Spleen (tissue), 11 donors: ENCODE results near the gene HIPK3. TPM values are rescaled to one million over a fixed set of nuclear protein-coding genes. Genes with fewer than 3 reads are reported as not detected.
"Not testable (repeated sequence)": the region's sequence is repeated elsewhere in the genome, so short reads cannot be mapped to it uniquely, and the experiment has no call there.

Experiments used
- DNase-seq: peaks from one replicate; pipeline ENCODE4 v3.0.0-alpha.2; 2020
- H3K27ac ChIP-seq, 8 donors: fragments of 200-600 bp; sonication (generic) in 7 of 8; 1 replicate in 4 of 8; 2 replicates in 4 of 8; pipeline versions ENCODE4 v1.5.0 to v1.8.0; 2016 to 2021; ENCODE audit warnings: inconsistent platforms in 4 of 8, mild to moderate bottlenecking in 4 of 8, moderate library complexity in 1 of 8
- H3K27me3 ChIP-seq, 7 donors: fragments of 200-600 bp; sonication (generic) in 6 of 7; replicated peaks in 1 of 7; 1 replicate in 4 of 7; 2 replicates in 3 of 7; pipeline versions ENCODE4 v1.5.0 to v1.8.0; 2016 to 2021; ENCODE audit warnings: inconsistent platforms in 3 of 7, mild to moderate bottlenecking in 1 of 7
- H3K36me3 ChIP-seq, 6 donors: fragments of 200-600 bp; sonication (generic) in 5 of 6; 1 replicate in 4 of 6; 2 replicates in 2 of 6; pipeline versions ENCODE4 v1.5.0 to v1.8.0; 2016 to 2021; ENCODE audit warnings: inconsistent platforms in 2 of 6
- H3K4me1 ChIP-seq, 6 donors: fragments of 200-600 bp; sonication (generic) in 5 of 6; 1 replicate in 3 of 6; 2 replicates in 3 of 6; pipeline versions ENCODE4 v1.5.0 to v1.8.0; 2016 to 2021; ENCODE audit warnings: inconsistent platforms in 3 of 6
- H3K4me3 ChIP-seq, 8 donors: fragments of 200-600 bp; sonication (generic) in 7 of 8; 1 replicate in 4 of 8; 2 replicates in 4 of 8; pipeline versions ENCODE4 v1.5.0 to v1.8.0; 2016 to 2021; ENCODE audit warnings: inconsistent platforms in 4 of 8, mild to moderate bottlenecking in 4 of 8, moderate library complexity in 2 of 8
- H3K9me3 ChIP-seq, 8 donors: fragments of 200-600 bp; sonication (generic) in 7 of 8; 1 replicate in 4 of 8; 2 replicates in 4 of 8; pipeline versions ENCODE4 v1.5.0 to v1.8.0; 2016 to 2021; ENCODE audit warnings: inconsistent platforms in 4 of 8
- CTCF ChIP-seq, 11 experiments: fragments of 200-600 bp in 7 of 11; fragments of 450-650 bp in 4 of 11; sonication (generic) in 4 of 11; IDR thresholded peaks in 8 of 11; conservative IDR thresholded peaks in 3 of 11; 1 replicate in 7 of 11; 2 replicates in 4 of 11; pipeline versions ENCODE4 v1.4.0 to v1.8.0; 2016 to 2021; ENCODE audit warnings: antibody characterized with exemption in 11 of 11, inconsistent platforms in 4 of 11, mild to moderate bottlenecking in 1 of 11
- POLR2A ChIP-seq, 3 donors: fragments of 450-650 bp; IDR thresholded peaks; one replicate each; pipeline ENCODE4 v1.5.1; 2017; ENCODE audit warnings: antibody characterized with exemption in 3 of 3, mild to moderate bottlenecking in 1 of 3
- POLR2AphosphoS5 ChIP-seq, 3 donors: sonication (generic); formaldehyde crosslinking; IDR thresholded peaks; one replicate each; pipeline ENCODE4 v1.5.1; 2017; ENCODE audit warnings: antibody characterized with exemption in 3 of 3
- WGBS, 5 donors: extraction: QIAGEN DNeasy Blood & Tissue Kit in 3 of 5; methylation state at CpG; one replicate each; pipeline versions ENCODE4 v1.1.5 to v1.1.7; 2013 to 2018; 5-methylcytosine and 5-hydroxymethylcytosine counted together
- intact Hi-C: fragments of 100-400 bp; cut with DNase I; formaldehyde crosslinking; loops from one replicate; pipeline ENCODE4 v1.15.0; 2023; ENCODE audit warnings: low total_unique reads
- polyA plus RNA-seq, 3 donors: library from polyadenylated mRNA; stranded (reverse); fragments of 200-250 nt; gene quantifications; one replicate each; pipeline ENCODE4 v1.2.1, GENCODE V29; 2013
- total RNA-seq, 7 donors: library from RNA; depleted of rRNA in 3 of 7; stranded (reverse); fragments of >200 nt in 3 of 7; fragmentation: NEBNext Ultra II Directional in 4 of 7; extraction: Animal tissue kit (Norgen Biotek cat#: 25700) in 4 of 7; gene quantifications; one replicate each; pipeline versions ENCODE4 v1.1.0 to v1.2.1, GENCODE V29; 2016 to 2021
- donor health status: healthy with polysubstance abuse.
- donor health status: DM: no; HTN: no; CAD: no; lungs with moderate emphysema.
- donor health status: DM: no; HTN: no; CAD: no.
- donor health status: Bipolar disorder and iron deficiency.
- donor health status: healthy.
- donor health status: DM: no; HTN: no; CAD: no.
- donor health status: DM: yes; HTN: yes; CAD: no.

Gene HIPK3
- total and polyA plus RNA-seq, 10 donors, result 11.5 to 192 (median 127) TPM

DNA sequence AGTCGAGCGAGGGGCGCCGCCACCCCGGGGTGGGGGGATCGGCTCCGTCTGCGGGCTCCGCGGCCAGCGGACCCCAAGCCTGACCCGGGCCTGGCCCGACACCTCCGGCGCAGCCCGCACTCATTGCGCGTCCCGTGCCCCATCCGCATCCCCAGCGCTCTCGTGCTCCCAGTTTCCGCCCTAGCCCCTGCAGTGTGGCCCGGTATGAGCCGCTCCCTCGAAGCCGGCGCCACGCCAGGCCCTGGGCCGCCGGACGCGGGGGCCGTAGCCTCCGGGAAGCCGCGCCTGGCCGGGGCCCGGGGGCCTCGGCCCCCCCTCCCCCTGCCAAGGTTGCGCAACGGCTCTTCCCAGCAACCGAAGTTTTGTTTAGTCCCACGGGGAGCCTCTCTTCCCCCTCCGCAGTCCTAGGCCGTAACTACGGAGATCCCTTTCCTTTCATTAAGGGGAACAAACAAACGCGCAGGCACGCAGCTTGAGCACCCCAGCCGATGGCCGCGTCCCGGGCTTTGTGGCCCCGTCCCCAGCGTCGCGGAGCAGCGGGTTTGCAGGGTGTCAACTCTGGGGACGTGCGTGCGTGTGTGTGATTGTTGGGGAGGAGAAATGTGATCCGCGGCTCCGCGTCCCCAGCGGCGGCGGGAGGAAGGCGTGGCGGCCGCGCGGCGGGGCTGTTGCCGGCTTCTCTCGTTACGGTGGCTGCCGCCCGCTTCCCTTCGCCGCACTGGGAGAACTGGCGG, 883 bp downstream of the HIPK3 start:
- TF ChIP-seq CTCF (IDR thresholded peaks at IDR 0.05 in 8 of 11, conservative IDR thresholded peaks at IDR 0.05 in 3 of 11) (peak in 9 of 11 experiments; percentile 32 to 54 (median 50)), POLR2AphosphoS5 (IDR thresholded peaks at IDR 0.05) (peak; percentile 89 to 95 (median 91)), POLR2A (IDR thresholded peaks at IDR 0.05) (peak; percentile 3 to 75 (median 56))
- Histone ChIP-seq H3K4me3 (peak overlapping the region; percentile 64 to 98 (median 75)), H3K27me3 (no peaks in the 10 kb centered on the region), H3K9me3 (no peaks in the 10 kb centered on the region), H3K4me1 (peaks cover 13 to 61% (median 48%) of the 10 kb centered on the region in 6 donors), H3K27ac (peak overlapping the region; percentile 99 to 100 (median 100)), H3K36me3 (no peaks in the 10 kb centered on the region)
- intact Hi-C loops, result loop anchor here (10.0 kb wide), 1 partner anchor 83 kb away; no protein-coding TSS in a partner anchor
- DNase-seq, result peak; percentile 95
- 0 to 1% (median 1%) methylated on average over 26 to 83 of the region's 83 CpGs for WGBS, 5 donors

GRCh38 chr11:33258631-33259205, 1.5 kb downstream of the HIPK3 start:
- H3K27me3 ChIP-seq, result no peaks in the 10 kb centered on the region
- no peak for DNase-seq
- intact Hi-C loops, result loop anchor here (10.0 kb wide), 1 partner anchor 84 kb away; no protein-coding TSS in a partner anchor
- peak overlapping the region; percentile 64 to 98 (median 75) for H3K4me3 ChIP-seq
- no peaks in the 10 kb centered on the region for H3K9me3 ChIP-seq
- no peaks in the 10 kb centered on the region for H3K36me3 ChIP-seq
- peak overlapping the region; percentile 99 to 100 (median 100) for H3K27ac ChIP-seq
- 0 to 2% (median 1%) methylated on average over 14 of the region's 14 CpGs for WGBS, 5 donors
- TF ChIP-seq POLR2A (IDR thresholded peaks at IDR 0.05) (no peak), POLR2AphosphoS5 (IDR thresholded peaks at IDR 0.05) (no peak), CTCF (IDR thresholded peaks at IDR 0.05 in 8 of 11, conservative IDR thresholded peaks at IDR 0.05 in 3 of 11) (peak in 1 of 11 experiments; percentile 3)
- H3K4me1 ChIP-seq, result peaks cover 19 to 67% (median 54%) of the 10 kb centered on the region in 6 donors

- H3K27ac ChIP-seq, result peak overlapping the region in 7 of 8 donors; percentile 100
- no peaks in the 10 kb centered on the region for H3K36me3 ChIP-seq
- peak overlapping the region in 6 of 8 donors; percentile 3 to 98 (median 70) for H3K4me3 ChIP-seq
- H3K9me3 ChIP-seq, result no peaks in the 10 kb centered on the region
- no peak for TF ChIP-seq POLR2A (IDR thresholded peaks at IDR 0.05)
- TF ChIP-seq CTCF (IDR thresholded peaks at IDR 0.05 in 8 of 11, conservative IDR thresholded peaks at IDR 0.05 in 3 of 11), result no peak
- no peak for TF ChIP-seq POLR2AphosphoS5 (IDR thresholded peaks at IDR 0.05)
- intact Hi-C loops, result loop anchor here (10.0 kb wide), 2 partner anchors 65 to 85 kb away; no protein-coding TSS in a partner anchor
- DNase-seq, result no peak
- H3K27me3 ChIP-seq, result no peaks in the 10 kb centered on the region
- peaks cover 19 to 79% (median 64%) of the 10 kb centered on the region in 6 donors for H3K4me1 ChIP-seq
- WGBS, 5 donors, result 21 to 70% (median 46%) methylated on average over 2 of the region's 2 CpGs
These were observed 2.7 kb downstream of the HIPK3 start for GRCh38 chr11:33259869-33260268.

DNA sequence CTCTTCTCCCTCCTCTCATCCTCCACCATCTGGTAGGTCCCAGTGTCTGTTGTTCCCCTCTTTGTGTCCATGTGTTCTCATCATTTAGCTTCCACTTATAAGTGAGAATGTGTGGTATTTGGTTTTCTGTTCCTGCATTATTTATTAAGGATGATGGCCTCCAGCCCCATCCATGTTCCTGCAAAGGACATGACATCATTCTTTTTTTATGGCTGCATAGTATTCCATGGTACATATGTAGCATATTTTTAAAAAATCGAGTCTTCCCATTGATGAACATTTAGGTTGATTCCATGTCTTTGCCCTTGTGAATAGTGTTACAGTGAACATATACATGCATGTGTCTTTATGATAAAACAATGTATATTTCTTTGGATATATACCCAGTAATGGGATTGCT, 4.2 kb downstream of the HIPK3 start:
- WGBS, 5 donors, result 90 to 100% (median 95%) methylated on average over 1 of the region's 1 CpG
- not testable (repeated sequence) for H3K27me3 ChIP-seq, H3K9me3 ChIP-seq, H3K4me3 ChIP-seq, DNase-seq, H3K36me3 ChIP-seq
- intact Hi-C loops, result loop anchor here (10.0 kb wide), 1 partner anchor 63 kb away; no protein-coding TSS in a partner anchor
- H3K4me1 ChIP-seq, result peaks cover 17 to 85% (median 69%) of the 10 kb centered on the region in 6 donors
- peak overlapping the region in 3 of 8 donors; percentile 59 to 71 (median 66) for H3K27ac ChIP-seq
